ENCODE measurements around the gene PDE4D.

Gene PDE4D

DNA sequence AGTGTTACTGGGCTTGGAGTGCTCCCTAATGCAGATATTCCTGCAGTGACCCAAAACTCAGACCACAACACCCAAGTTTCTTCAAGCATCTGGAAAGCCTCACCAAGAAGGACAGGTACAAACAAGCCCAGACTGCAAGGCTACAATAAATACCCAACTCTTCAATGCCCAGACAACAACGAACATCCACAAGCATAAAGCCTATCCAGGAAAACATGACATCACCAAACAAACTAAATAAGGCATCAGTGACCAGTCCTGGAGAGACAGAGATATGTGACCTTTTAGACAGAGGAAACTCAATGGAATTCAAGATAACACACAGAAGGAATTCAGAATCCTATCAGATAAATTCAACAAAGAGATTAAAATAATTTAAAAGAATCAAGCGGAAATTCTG, 605.6 kb downstream of the PDE4D start:
- DNase-seq (ENCODE audit: low read depth), result no peak
- no peak overlapping the region for H3K4me3 ChIP-seq (ENCODE audit: control insufficient read depth, low read depth, low read length)
- no peak for TF ChIP-seq CTCF (conservative IDR thresholded peaks at IDR 0.05; ENCODE audit: control insufficient read depth, insufficient read depth, low read depth, low read length)

GRCh38 chr5:59287361-59287760, 606.2 kb downstream of the PDE4D start:
- TF ChIP-seq CTCF (conservative IDR thresholded peaks at IDR 0.05; ENCODE audit: control insufficient read depth, insufficient read depth, low read depth, low read length), result no peak
- H3K4me3 ChIP-seq (ENCODE audit: control insufficient read depth, low read depth, low read length), result no peak overlapping the region
- DNase-seq (ENCODE audit: low read depth), result no peak

DNA sequence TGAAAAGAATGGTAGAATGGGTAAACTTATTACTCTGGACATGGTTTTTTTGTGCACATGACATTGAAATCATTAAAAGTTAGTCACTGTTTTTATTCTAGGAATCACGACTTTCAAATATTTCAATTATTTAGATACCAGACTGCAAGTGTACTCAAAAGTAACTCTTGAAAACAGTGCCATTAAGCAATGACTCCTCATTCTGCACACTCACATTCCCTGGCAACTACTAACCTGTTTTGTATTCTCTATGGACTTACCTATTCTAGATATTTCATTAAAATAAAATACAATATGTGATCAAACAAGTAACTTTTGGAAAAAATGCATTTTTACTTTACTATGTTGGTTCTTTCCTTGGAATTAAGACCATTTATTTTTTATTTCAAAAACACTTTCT, 607.0 kb downstream of the PDE4D start:
- no peak overlapping the region for H3K4me3 ChIP-seq (ENCODE audit: control insufficient read depth, low read depth, low read length)
- TF ChIP-seq CTCF (conservative IDR thresholded peaks at IDR 0.05; ENCODE audit: control insufficient read depth, insufficient read depth, low read depth, low read length), result no peak
- DNase-seq (ENCODE audit: low read depth), result no peak

- no peak overlapping the region for H3K4me3 ChIP-seq (ENCODE audit: control insufficient read depth, low read depth, low read length)
- no peak for DNase-seq (ENCODE audit: low read depth)
- no peak for TF ChIP-seq CTCF (conservative IDR thresholded peaks at IDR 0.05; ENCODE audit: control insufficient read depth, insufficient read depth, low read depth, low read length)
Measured at GRCh38 chr5:59285300-59286016, 608.1 kb downstream of the PDE4D start.

DNA sequence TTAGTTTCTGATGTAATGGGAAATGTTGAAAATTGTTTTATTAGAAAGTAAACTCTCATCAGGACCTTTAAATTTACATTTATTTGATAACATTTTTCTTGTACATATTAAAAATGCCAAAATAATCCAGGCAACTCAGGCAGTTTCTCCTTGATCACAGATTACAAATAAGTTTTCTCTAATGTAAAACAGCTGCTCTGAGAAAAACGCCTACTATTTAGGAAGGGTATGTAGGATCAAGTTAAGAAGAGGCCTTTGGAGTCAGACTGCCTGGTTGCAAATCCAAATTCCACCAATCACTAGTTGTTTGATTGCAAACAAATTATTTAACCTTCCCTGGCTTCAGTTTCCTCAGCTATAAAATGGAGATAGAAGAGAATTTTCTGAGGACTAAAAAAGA, 610.8 kb downstream of the PDE4D start:
- peak; percentile 6 for DNase-seq (ENCODE audit: low read depth)
- TF ChIP-seq CTCF (conservative IDR thresholded peaks at IDR 0.05; ENCODE audit: control insufficient read depth, insufficient read depth, low read depth, low read length), result no peak
- H3K4me3 ChIP-seq (ENCODE audit: control insufficient read depth, low read depth, low read length), result no peak overlapping the region

DNA sequence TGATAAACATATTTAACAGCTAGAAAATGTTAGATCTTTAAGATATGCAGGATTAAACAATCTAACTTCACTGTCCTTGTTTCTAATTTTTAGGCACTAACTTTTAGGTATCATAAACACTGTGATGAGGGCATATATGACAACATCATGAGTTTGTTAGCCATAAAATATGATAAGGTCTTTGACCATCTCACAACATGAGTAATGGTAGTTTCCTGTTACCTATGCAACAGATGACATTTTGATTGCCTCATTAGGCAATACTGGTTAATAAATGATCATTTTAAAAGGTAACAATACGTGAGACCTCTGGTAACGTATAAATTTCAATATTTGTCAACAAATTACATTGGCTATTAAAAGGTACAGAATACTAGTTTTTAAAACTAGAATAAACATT, 613.5 kb downstream of the PDE4D start:
- no peak for TF ChIP-seq CTCF (conservative IDR thresholded peaks at IDR 0.05; ENCODE audit: control insufficient read depth, insufficient read depth, low read depth, low read length)
- H3K4me3 ChIP-seq (ENCODE audit: control insufficient read depth, low read depth, low read length), result no peak overlapping the region
- no peak for DNase-seq (ENCODE audit: low read depth)
